ENCODE results near the gene NEURL1B.

NEURL1B gene

GRCh38 chr5:172703952-172704351, 62.9 kb downstream of the NEURL1B start:
- Histone ChIP-seq H3K27ac (no peak overlapping the region), H3K27me3 (ENCODE audit: insufficient read depth, low read depth, severe bottlenecking) (no peaks in the 10 kb centered on the region), H3K9me3 (ENCODE audit: severe bottlenecking) (no peaks in the 10 kb centered on the region), H3K36me3 (no peaks in the 10 kb centered on the region), H3K4me3 (ENCODE audit: low read depth, low read length) (no peak overlapping the region)
- DNase-seq = no peak
- TF ChIP-seq, protein P1, sequence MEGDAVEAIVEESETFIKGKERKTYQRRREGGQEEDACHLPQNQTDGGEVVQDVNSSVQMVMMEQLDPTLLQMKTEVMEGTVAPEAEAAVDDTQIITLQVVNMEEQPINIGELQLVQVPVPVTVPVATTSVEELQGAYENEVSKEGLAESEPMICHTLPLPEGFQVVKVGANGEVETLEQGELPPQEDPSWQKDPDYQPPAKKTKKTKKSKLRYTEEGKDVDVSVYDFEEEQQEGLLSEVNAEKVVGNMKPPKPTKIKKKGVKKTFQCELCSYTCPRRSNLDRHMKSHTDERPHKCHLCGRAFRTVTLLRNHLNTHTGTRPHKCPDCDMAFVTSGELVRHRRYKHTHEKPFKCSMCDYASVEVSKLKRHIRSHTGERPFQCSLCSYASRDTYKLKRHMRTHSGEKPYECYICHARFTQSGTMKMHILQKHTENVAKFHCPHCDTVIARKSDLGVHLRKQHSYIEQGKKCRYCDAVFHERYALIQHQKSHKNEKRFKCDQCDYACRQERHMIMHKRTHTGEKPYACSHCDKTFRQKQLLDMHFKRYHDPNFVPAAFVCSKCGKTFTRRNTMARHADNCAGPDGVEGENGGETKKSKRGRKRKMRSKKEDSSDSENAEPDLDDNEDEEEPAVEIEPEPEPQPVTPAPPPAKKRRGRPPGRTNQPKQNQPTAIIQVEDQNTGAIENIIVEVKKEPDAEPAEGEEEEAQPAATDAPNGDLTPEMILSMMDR (IDR thresholded peaks at IDR 0.05; ENCODE audit: low read depth, low read length) = no peak

DNA sequence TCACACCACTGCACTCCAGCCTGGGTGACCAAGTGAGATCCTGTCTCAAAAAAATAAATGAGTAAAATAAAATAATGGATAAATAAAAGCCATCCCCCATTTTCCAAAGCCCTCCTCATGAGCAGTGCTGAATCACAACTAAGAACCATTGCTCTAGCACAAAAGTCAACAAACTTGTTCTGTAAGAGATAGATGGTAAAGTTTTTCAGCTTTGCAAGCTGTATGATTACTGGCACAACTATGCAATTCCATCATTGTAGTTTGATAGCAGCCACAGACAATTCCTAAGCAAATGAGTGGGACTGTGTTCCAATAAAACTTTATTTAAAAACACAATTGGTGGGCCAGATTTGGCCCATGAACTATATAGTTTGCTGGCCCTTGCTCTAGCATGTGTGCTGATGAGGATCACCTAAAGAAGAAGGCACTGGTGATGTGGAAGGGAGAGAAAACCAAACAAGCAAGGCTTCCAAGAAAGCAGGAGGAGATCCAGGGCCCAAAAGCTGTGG, 64.6 kb downstream of the NEURL1B start:
- H3K36me3 ChIP-seq = no peaks in the 10 kb centered on the region
- H3K27me3 ChIP-seq (ENCODE audit: insufficient read depth, low read depth, severe bottlenecking) = no peaks in the 10 kb centered on the region
- H3K4me3 ChIP-seq (ENCODE audit: low read depth, low read length) = no peak overlapping the region
- H3K9me3 ChIP-seq (ENCODE audit: severe bottlenecking) = no peaks in the 10 kb centered on the region
- no peak for DNase-seq
- no peak overlapping the region for H3K27ac ChIP-seq
- TF ChIP-seq, protein P1 (IDR thresholded peaks at IDR 0.05; ENCODE audit: low read depth, low read length) = no peak

DNA sequence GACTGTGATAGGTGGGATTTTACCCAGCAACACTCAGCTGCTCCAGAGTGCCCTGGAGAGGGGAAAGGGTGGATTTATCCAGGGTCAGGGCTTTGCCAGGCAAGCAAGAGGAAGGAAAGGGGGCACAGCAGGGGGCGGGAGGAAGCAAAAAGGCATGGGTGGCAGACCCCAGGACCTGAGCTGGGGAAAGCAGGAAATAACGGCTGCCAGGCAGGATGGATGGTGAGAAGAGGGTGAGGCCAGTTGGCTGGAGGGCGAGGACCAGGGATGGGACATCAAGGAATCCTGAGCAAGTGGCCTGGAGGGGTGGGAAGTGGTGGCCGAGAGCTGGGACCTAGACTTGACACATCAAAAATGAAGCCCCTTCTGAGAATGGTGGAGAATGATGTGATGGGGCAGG, 65.7 kb downstream of the NEURL1B start:
- no peak for DNase-seq
- H3K27me3 ChIP-seq (ENCODE audit: insufficient read depth, low read depth, severe bottlenecking) = no peaks in the 10 kb centered on the region
- TF ChIP-seq, protein P1 (IDR thresholded peaks at IDR 0.05; ENCODE audit: low read depth, low read length) = no peak
- no peak overlapping the region for H3K4me3 ChIP-seq (ENCODE audit: low read depth, low read length)
- no peaks in the 10 kb centered on the region for H3K9me3 ChIP-seq (ENCODE audit: severe bottlenecking)
- no peaks in the 10 kb centered on the region for H3K36me3 ChIP-seq
- no peak overlapping the region for H3K27ac ChIP-seq

DNA sequence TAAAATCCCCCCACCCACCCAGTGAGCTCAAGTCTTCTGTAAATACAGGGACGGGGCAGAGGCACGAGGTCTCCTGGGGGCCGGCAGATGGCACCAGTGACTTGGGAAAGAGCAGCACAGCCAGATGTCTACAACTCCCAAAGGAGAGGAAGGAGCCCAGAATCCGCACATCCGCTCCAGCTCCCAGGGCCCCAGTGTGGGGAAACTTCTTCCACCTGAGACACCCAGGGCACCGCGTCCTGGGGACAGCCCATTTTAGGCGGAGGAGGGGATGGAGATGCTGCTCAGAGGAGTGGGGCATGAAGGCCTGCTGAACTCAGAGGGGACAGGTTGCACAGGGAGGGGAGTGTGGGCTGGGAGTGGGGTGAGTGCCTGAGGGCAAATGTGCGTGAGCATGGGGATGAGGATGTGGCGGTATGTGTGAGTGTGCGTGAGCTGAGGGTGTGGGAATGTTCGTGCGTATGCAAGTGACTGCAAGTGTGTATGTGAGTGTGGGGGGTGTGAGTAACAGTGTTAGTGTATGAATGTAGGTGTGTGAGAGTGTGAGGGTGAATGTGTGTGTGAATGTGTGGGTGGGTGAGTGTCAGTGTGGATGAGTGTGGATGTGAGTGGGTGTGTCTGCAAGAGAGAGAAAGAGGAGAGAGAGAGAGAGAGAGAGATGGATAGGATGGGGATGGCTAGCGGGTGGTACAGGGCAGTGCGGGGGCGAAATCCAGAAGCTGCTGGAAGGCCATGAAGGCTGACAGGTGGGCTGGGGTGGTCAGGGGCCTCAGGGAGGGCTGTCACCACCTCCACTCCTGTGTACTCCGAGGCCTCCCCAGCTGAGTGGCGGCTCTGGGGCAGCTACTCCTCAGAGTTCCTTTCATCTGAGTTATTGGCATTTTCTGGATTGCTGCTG, 66.5 kb downstream of the NEURL1B start:
- H3K27me3 ChIP-seq (ENCODE audit: insufficient read depth, low read depth, severe bottlenecking) = no peaks in the 10 kb centered on the region
- DNase-seq = peak; percentile 75
- H3K9me3 ChIP-seq (ENCODE audit: severe bottlenecking) = no peaks in the 10 kb centered on the region
- H3K4me3 ChIP-seq (ENCODE audit: low read depth, low read length) = no peak overlapping the region
- no peak overlapping the region for H3K27ac ChIP-seq
- no peaks in the 10 kb centered on the region for H3K36me3 ChIP-seq
- TF ChIP-seq, protein P1 (IDR thresholded peaks at IDR 0.05; ENCODE audit: low read depth, low read length) = peak; percentile 81

GRCh38 chr5:172708183-172708505, 67.1 kb downstream of the NEURL1B start:
- no peak for DNase-seq
- Histone ChIP-seq H3K27me3 (ENCODE audit: insufficient read depth, low read depth, severe bottlenecking) (no peaks in the 10 kb centered on the region), H3K4me3 (ENCODE audit: low read depth, low read length) (no peak overlapping the region), H3K9me3 (ENCODE audit: severe bottlenecking) (no peaks in the 10 kb centered on the region), H3K36me3 (no peaks in the 10 kb centered on the region), H3K27ac (no peak overlapping the region)
- TF ChIP-seq, protein P1 (IDR thresholded peaks at IDR 0.05; ENCODE audit: low read depth, low read length) = no peak
